GM18861 (cell line): ENCODE data around the gene TBCK.
"Not testable (repeated sequence)": the region's sequence is repeated elsewhere in the genome, so short reads cannot be mapped to it uniquely, and the experiment has no call there.

ENCODE experiments used
- ATAC-seq: cut with Tn5 transposase; IDR thresholded peaks from one replicate; pipeline ENCODE4 v1.9.1; 2021; ENCODE audit not compliant: unreplicated experiment

The TBCK gene

GRCh38 chr4:106321814-106322213 lies 5.8 kb upstream of the TBCK start:
- not testable (repeated sequence) for ATAC-seq

DNA sequence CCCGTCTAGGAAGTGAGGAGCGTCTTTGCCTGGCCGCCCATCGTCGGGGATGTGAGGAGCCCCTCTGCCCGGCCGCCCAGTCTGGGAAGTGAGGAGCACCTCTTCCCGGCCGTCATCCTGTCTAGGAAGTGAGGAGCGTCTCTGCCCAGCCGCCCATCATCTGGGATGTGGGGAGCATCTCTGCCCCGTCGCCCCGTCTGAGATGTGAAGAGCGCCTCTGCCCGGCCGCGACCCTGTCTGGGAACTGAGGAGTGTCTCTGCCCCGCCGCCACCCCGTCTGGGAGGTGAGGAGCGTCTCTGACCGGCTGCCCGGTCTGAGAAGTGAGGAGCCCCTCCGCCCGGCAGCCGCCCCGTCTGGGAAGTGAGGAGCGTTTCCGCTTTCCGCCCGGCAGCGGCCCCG lies 5.2 kb upstream of the TBCK start:
- not testable (repeated sequence) for ATAC-seq

- ATAC-seq, result no peak
Observed at GRCh38 chr4:106320235-106320634, 4.2 kb upstream of the TBCK start.

DNA sequence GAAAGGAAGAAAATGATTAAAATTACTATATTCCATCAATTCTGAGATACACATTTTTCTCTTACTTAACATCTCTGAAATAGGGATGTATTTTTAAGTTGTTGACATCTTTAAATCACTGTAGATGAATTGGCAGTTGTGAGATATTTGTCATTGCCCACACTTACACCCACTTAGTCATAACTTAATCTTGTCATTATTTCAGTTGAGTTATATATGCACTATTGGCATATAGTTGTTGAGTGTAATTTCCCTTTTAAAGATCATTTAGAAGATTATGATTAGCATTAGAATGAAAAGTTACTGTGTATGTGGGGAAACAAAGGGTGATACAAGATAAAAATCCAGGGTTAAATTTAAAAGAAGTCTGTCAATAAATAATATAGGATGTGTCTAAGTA lies 2.5 kb upstream of the TBCK start:
- ATAC-seq, result no peak

DNA sequence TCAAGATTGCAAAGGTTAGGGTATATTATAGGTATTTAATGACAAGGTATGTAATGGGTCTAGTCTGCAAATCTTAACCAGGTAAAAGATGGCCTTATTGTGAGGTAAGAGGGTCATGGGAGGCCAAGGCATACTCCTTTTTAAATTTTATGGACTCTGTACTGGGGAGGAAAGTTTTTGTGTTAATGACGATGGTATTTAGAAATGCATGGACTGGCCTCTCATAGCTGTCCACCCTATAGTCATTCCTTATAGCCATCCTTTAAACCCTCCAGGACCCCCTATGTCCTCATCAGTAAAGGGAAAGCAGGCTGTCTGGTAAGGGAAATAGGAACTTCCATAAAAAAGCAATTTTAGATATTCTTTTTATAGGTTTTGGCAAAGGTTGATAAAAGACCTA lies 1.8 kb upstream of the TBCK start:
- ATAC-seq, result no peak

DNA sequence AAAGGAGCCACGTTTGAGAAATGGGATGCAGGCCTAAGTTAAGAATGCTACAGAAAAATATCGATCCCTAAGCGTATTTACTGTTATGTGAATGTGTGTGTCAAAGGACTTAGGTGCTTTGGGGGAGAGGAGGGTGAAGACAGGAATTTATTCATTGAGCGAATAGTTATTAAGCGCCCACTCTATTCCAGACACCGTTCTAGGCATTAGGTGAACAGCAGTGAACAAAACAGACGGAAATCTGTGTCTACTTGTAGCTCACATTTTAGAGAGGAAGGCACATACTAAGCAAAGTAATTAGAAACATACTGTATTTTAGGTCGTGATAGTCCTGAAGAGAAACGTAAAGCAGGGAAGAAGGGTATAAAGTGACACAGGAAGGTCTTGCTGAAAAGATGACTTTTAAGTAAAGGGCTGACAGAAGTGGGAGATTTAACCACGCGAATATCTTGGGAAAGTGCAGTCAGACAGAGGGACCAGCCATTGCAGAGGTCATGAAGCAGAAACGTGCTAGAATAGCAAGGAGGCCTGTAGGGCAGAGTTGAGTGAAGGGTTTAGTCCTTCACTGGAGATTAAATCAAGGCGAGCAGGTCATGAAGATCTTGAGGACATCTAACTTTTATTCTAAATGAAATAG lies 882 bp upstream of the TBCK start:
- ATAC-seq, result no peak

- ATAC-seq, result peak; percentile 2
Observed at GRCh38 chr4:106315476-106315967, 487 bp downstream of the TBCK start.

- no peak for ATAC-seq
Observed at GRCh38 chr4:106314960-106315359, 1.0 kb downstream of the TBCK start.

- no peak for ATAC-seq
Observed at GRCh38 chr4:106312997-106313522, 2.9 kb downstream of the TBCK start.

DNA sequence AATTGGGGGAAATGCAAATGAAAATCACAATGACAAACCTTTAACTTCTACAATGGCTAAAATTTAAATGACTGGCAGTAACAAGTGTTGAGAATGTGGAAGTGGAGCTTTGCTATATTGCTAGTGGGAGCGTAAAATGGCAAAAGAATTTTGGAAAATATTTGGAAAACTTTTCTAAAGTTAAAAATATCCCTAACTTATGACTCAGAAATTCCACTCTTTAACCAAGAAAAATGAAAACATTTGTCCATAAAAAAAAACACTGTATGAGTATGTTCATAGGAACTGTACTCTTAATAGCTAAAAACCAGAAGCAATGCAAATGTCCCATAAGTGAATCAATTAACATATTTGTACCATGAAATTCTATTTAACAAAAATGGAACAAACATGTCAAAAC lies 3.6 kb downstream of the TBCK start:
- no peak for ATAC-seq

DNA sequence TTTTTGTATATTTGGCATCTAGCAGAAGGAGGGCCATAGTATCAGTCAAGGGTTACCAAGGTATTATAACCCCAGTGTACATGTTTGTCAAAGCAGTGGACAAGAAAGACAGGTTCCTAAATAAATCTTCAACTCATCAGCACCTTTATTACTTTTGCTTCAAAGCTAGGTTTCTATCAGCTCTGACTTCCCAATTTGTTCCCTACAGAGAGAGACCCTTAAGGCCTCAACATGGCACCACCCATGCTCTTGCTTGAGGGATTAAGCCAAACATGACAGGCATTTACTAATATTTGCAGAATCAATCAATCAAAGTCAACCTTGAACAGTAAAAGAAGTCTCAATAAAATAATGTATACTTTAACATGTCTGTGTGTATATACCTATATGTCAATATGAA lies 9.4 kb downstream of the TBCK start:
- ATAC-seq, result no peak

- ATAC-seq, result no peak
Observed at GRCh38 chr4:106305435-106306055, 10.5 kb downstream of the TBCK start.

DNA sequence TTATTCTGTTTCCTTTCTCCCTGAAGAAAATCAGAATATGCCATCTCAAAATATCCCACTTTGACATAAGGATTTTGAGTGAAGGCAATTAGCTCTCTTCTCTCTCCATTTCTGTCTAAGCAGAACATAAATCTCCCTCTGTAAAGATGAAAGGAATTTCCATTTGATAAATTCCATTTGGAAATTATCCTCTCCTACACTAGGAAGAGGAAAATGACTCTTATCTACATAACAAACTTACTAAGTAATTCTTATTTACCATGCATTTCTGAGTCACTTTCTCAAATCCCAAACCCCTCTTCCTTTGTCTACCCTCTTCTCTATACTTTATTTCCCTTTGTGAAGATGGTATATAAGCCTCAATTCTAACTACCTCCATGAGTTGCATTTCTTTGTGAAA lies 11.4 kb downstream of the TBCK start:
- ATAC-seq, result no peak

DNA sequence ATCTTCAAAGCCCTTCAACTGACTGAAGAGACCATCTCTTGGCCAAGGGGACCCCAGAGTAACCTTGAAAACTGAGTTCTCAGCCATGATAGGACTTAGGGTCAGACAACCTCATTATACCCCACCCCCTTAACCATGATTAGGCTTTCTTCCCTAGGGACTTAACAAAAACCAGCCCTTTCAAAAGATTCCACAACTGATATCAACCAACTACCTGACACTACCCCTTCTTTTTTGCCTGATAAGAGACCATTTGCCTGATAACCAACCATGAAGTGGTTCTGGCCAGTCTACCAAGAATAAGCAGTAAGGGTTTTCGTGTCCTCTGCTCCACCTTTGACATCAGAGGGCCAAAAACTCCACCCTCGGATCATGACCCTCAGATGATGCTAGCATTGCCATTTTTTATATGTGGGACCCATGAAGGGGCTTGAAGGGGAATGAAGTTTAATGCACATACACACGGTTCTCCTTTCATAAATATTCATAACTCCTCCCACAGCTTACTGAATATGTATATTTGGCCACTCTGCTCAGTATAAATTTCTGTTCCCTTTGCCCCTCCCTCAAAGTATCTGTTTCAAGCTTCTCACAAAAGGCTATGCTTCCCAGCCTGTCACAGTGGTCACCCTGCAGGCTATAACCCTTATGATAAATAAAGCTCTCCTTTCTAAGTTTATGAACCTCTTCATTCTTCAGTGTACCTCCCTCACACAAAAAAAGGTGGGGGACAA lies 12.3 kb downstream of the TBCK start:
- no peak for ATAC-seq

GRCh38 chr4:106302062-106302438 lies 14.0 kb downstream of the TBCK start:
- ATAC-seq, result no peak

GRCh38 chr4:106301393-106302061 lies 14.5 kb downstream of the TBCK start:
- ATAC-seq, result no peak

DNA sequence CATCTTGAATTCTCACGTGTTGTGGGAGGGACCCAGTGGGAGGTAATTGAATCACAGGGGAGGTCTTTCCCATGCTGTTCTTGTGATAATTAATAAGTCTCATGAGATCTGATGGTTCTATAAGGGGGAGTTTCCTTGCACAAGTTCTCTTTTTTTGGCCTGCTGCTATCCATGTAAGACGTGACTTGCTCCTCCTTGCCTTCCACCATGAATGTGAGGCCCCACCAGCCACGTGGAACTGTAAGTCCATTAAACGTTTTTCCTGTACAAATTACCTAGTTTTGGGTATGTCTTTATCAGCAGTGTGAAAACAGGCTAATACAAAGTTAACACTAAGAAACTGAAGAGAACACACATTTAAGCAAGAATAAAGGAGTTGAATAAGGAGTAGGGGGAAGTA lies 16.0 kb downstream of the TBCK start:
- no peak for ATAC-seq

DNA sequence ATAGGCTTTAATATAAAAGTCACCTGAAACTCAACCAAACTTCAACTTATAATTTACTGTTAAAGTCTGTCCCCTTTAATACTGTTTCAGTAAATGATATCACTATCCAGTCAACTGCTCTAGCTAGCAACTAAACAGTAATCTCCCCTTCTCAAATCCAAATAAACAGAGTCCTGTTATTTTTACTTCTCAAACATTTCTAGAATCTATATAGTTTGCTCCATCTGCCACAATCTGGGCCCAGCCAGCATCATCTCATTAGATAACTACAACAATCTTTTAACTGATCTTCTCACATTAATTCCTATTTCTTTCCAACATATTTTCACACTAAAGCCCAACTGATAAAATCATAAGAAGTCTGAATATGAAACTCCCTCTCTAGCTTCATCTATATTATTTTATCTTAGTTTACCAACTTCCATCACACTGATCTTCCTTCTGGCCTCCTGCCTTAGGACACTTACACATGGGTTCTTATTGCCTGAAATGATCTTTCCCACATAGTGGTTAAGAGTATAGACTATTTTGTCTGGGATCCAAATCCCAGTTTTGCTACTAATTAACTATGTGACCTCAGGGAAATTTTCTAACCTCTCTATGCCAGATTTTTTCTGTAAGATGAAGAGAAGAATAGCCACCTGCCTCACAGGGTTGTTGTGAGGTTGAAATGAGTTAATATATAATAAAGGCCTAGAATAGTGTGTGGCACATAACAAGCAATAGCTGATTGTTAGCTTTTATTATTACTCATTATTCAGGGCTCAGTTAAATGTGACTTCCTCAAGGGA lies 18.6 kb downstream of the TBCK start:
- ATAC-seq, result no peak

DNA sequence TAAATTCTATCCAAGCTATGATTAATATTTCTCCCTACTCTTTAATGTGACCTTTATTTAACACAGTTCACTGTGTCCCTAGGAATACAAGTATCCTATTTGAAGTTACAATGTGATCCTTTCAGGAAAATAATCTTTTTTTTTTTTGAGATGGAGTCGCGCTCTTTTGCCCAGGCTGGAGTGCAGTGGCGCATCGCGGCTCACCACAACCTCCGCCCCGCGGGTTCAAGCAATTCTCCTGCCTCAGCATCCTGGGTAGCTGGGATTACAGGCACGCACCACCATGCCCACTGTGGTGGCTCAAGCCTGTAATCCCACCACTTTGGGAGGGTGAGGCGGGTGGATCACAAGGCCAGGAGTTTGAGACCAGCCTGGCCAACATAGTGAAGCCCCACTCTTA lies 21.9 kb downstream of the TBCK start:
- no peak for ATAC-seq

GRCh38 chr4:106291678-106292077 lies 24.3 kb downstream of the TBCK start:
- ATAC-seq, result no peak

DNA sequence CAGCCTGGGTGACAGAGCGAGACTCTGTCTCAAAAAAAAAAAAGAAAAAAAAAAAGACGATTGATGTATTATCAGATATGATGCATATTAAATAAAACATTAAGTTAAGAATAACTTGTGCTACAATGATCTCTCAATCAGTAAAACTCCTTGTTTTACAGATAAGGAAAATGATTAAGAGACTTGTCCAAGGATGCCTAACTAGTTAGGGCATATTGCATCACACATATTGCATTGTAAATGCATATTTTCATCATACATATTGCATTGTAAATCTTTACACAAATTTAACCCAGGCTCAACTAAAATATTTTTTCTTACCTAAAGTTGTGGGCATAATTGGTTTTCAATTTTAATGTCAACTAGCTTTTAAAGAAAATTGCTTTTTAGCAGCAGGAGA lies 26.3 kb downstream of the TBCK start:
- ATAC-seq, result no peak
